HFF-Myc (cell line): ENCODE results near the gene THADA.

Experiments used
- DNase-seq: peaks from one replicate; pipeline ENCODE4 v3.0.0-alpha.2; 2011; ENCODE audit warnings: low read depth; ENCODE audit errors: extremely low read depth
- H3K4me3 ChIP-seq: replicated peaks from 2 replicates; pipeline ENCODE4 v1.5.1; 2011; ENCODE audit warnings: low read depth, mild to moderate bottlenecking, control low read depth, low read length
- CTCF ChIP-seq: IDR thresholded peaks from 2 replicates; pipeline ENCODE4 v1.5.1; 2012; ENCODE audit warnings: mild to moderate bottlenecking, low read depth, low read length, control low read depth; ENCODE audit errors: missing control alignments

THADA gene

GRCh38 chr2:43372416-43373081, 223.3 kb downstream of the THADA start:
- TF ChIP-seq CTCF, result no peak
- DNase-seq, result no peak
- no peak overlapping the region for H3K4me3 ChIP-seq

GRCh38 chr2:43370705-43371104, 225.1 kb downstream of the THADA start:
- DNase-seq, result no peak
- no peak overlapping the region for H3K4me3 ChIP-seq
- TF ChIP-seq CTCF, result no peak

GRCh38 chr2:43370146-43370545, 225.7 kb downstream of the THADA start:
- TF ChIP-seq CTCF, result no peak
- no peak overlapping the region for H3K4me3 ChIP-seq
- no peak for DNase-seq

- H3K4me3 ChIP-seq, result no peak overlapping the region
- DNase-seq, result no peak
- TF ChIP-seq CTCF, result no peak
These were observed 227.1 kb downstream of the THADA start for GRCh38 chr2:43368483-43369385.

- DNase-seq, result no peak
- no peak overlapping the region for H3K4me3 ChIP-seq
- TF ChIP-seq CTCF, result no peak
These were observed 228.6 kb downstream of the THADA start for GRCh38 chr2:43367012-43367782.

GRCh38 chr2:43363120-43363519, 232.7 kb downstream of the THADA start:
- DNase-seq, result no peak
- no peak overlapping the region for H3K4me3 ChIP-seq
- no peak for TF ChIP-seq CTCF
